ENCODE results near the gene FAM174C. TPM values are rescaled to one million over a fixed set of nuclear protein-coding genes. Genes with fewer than 3 reads are reported as not detected.

Gene FAM174C
- total and polyA plus RNA-seq, 8 donors, result 10.6 to 58.7 (median 19.4) TPM

DNA sequence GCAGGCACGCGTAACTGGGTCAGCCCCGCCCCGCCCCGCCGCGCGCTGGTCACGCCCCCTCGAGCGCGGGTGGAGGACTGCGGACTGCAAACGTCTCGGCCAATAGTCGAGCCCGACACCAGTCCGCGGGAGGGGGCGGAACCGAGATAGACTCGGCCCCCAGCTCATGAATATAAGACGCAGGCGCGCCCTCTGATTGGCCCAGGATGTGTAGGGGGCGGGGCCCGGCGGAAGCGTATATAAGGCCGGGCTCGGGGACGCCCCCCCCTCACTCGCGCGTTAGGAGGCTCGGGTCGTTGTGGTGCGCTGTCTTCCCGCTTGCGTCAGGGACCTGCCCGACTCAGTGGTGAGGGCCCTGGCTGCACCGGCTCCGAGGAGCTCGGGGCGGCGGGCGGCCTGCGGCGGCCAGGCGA, 6.3 kb upstream of the FAM174C start, which contains the start of gene CIRBP:
Gene CIRBP (plus strand): TSS at position 268 of the 413 bp plus-strand sequence. CDS start 1,602 bp downstream, outside the sequence.
- ATAC-seq (peak; percentile 72), DNase-seq (peak; percentile 98 to 100 (median 100))
- peak within 1 kb of the TSS; percentile 51 to 84 for H3K4me3 ChIP-seq
- TF ChIP-seq, protein P1, sequence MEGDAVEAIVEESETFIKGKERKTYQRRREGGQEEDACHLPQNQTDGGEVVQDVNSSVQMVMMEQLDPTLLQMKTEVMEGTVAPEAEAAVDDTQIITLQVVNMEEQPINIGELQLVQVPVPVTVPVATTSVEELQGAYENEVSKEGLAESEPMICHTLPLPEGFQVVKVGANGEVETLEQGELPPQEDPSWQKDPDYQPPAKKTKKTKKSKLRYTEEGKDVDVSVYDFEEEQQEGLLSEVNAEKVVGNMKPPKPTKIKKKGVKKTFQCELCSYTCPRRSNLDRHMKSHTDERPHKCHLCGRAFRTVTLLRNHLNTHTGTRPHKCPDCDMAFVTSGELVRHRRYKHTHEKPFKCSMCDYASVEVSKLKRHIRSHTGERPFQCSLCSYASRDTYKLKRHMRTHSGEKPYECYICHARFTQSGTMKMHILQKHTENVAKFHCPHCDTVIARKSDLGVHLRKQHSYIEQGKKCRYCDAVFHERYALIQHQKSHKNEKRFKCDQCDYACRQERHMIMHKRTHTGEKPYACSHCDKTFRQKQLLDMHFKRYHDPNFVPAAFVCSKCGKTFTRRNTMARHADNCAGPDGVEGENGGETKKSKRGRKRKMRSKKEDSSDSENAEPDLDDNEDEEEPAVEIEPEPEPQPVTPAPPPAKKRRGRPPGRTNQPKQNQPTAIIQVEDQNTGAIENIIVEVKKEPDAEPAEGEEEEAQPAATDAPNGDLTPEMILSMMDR (IDR thresholded peaks at IDR 0.05), result peak in 1 of 2 donors; percentile 19
- H3K27ac ChIP-seq, result peak within 1 kb of the TSS; percentile 99
- intact Hi-C loops (cut with DNase I), result no loop called here
- H3K9me3 ChIP-seq, result no peaks in the 10 kb centered on the region
- H3K4me1 ChIP-seq, result peaks cover 57 to 90% of the 10 kb centered on the region in 2 donors
- peaks cover 4 to 37% of the 10 kb centered on the region in 2 donors for H3K36me3 ChIP-seq
- H3K27me3 ChIP-seq, result no peaks in the 10 kb centered on the region

DNA sequence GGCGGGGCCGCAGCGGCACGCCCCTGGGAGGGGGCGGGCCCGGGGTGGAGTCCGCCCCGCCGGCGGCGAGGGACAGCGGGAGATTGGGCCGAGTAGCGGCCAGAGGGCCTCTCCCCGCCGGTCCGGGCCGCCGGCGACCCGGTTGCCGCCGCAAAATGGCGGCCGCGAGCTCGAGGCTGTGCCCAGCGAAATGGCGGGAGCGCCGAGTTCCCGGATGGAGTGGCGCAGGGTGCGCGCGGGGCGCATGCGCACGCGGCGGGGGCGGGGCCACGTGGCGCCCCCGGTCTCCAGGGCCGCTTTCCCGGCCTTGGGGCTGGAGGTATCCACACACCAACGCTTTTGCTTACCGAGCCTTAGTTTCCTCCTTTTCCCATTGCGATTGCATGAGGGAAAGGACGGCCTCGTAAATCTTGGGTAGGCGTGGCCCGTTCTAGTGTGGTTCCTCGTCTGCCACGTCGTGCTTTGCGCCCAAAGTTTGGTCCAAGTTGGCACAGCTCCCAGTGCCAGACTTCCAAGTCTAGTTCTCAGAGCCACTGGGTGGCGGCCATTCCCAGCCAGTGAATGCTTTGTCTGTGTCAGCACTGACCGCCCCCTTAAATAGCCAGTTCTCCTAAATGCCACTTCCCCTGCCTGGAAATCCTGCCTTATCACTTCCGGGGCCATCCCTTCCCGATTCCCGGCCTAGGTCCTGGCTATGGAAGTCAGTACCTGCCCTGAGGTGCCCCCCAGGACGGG, 5.7 kb upstream of the FAM174C start:
- Histone ChIP-seq H3K27ac (peak overlapping the region; percentile 99), H3K4me1 (peaks cover 62 to 92% of the 10 kb centered on the region in 2 donors), H3K4me3 (peak overlapping the region; percentile 51 to 84), H3K9me3 (no peaks in the 10 kb centered on the region), H3K36me3 (peaks cover 4 to 42% of the 10 kb centered on the region in 2 donors), H3K27me3 (no peaks in the 10 kb centered on the region)
- TF ChIP-seq, protein P1 (IDR thresholded peaks at IDR 0.05), result no peak
- ATAC-seq (peak; percentile 17), DNase-seq (peak in 3 of 4 donors; percentile 89 to 94 (median 92))
- intact Hi-C loops (cut with DNase I), result no loop called here

DNA sequence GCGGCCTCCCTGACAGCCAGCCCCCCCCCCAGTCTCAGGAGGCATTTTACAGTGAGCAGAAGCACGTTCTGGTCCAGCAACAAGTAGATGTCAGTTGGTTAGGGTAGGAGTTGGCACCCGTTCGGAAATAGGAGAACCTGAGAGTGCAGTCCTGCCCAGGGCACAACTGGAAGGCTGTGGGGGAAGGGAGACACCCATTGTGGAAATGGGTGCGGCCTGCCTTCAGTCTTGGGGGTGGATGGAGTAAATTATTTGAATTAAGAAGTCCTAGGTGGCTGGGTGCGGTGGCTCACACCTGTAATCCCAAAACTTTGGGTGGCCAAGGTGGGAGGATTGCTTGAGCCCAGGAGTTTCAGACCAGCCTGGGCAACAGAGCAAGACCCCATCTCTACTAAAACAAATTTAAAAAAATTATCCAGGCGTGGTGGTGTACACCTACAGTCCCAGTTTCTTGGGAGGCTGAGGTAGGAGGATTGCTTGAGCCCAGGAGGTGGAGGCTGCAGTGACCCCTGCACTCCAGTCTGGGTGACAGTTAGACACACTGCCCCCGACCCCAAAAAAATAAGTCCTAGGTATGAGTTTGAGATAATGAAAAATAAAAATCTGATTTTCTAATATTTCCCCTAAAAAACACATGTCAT, 5.0 kb upstream of the FAM174C start:
- H3K4me1 ChIP-seq, result peaks cover 68 to 92% of the 10 kb centered on the region in 2 donors
- peak overlapping the region; percentile 51 to 84 for H3K4me3 ChIP-seq
- no peak for ATAC-seq
- H3K27me3 ChIP-seq, result no peaks in the 10 kb centered on the region
- H3K9me3 ChIP-seq, result no peaks in the 10 kb centered on the region
- intact Hi-C loops (cut with DNase I), result no loop called here
- DNase-seq, result no peak
- H3K27ac ChIP-seq, result peak overlapping the region; percentile 99
- H3K36me3 ChIP-seq, result peaks cover 4 to 47% of the 10 kb centered on the region in 2 donors
- TF ChIP-seq, protein P1 (IDR thresholded peaks at IDR 0.05), result no peak

DNA sequence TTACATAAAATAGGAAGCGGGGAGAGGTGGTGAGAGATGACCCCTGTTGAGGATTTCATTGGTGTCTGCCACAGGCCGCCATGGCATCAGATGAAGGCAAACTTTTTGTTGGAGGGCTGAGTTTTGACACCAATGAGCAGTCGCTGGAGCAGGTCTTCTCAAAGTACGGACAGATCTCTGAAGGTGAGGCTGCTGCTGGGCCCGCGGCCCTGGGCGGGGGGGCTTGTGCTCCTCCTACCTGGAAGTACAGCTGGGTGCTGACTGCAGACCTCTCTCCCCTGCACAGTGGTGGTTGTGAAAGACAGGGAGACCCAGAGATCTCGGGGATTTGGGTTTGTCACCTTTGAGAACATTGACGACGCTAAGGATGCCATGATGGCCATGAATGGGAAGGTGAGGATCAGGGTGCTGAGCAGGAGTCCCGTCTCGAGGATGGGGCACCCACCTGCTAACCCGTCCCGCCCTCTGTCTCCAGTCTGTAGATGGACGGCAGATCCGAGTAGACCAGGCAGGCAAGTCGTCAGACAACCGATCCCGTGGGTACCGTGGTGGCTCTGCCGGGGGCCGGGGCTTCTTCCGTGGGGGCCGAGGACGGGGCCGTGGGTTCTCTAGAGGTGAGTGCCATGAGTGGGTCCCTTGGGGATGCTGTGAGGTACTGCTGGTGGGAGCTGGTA, 4.3 kb upstream of the FAM174C start:
- peak overlapping the region; percentile 99 for H3K27ac ChIP-seq
- H3K4me3 ChIP-seq, result peak overlapping the region in 1 of 2 donors; percentile 84
- DNase-seq (no peak), ATAC-seq (no peak)
- peaks cover 4 to 47% of the 10 kb centered on the region in 2 donors for H3K36me3 ChIP-seq
- TF ChIP-seq, protein P1 (IDR thresholded peaks at IDR 0.05), result no peak
- intact Hi-C loops (cut with DNase I), result no loop called here
- H3K9me3 ChIP-seq, result no peaks in the 10 kb centered on the region
- H3K27me3 ChIP-seq, result no peaks in the 10 kb centered on the region
- peaks cover 62 to 86% of the 10 kb centered on the region in 2 donors for H3K4me1 ChIP-seq

Measured in left lung (tissue), 10 donors.